ENCODE measurements around the gene TCP11.

TCP11 gene

GRCh38 chr6:35092362-35093117 is 48.6 kb downstream of the TCP11 start:
- DNase-seq (ENCODE audit: low spot score) = no peak

GRCh38 chr6:35091346-35092083 is 49.6 kb downstream of the TCP11 start:
- no peak for DNase-seq (ENCODE audit: low spot score)

DNA sequence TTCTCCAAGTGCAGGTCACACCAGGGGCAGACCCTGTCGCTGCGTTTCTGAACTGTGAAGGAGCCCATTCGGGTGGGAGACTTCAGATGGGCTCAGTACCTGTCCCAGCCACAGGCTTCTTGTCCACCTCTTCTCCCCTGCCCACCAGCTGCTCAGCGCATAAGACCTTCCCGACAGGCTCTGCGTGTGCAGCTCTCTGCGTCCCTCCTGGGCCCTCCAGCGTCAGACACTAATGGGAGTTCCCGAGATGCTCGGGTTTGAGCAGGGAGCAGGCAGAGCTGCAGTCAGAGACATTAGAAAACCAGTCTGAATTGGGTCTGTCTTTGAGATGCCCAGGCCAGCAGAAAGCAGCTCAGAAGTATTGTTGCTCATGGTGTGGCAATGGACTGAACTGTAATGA is 50.4 kb downstream of the TCP11 start:
- no peak for DNase-seq (ENCODE audit: low spot score)

- no peak for DNase-seq (ENCODE audit: low spot score)
Measured at GRCh38 chr6:35089935-35090505, 51.1 kb downstream of the TCP11 start.

DNA sequence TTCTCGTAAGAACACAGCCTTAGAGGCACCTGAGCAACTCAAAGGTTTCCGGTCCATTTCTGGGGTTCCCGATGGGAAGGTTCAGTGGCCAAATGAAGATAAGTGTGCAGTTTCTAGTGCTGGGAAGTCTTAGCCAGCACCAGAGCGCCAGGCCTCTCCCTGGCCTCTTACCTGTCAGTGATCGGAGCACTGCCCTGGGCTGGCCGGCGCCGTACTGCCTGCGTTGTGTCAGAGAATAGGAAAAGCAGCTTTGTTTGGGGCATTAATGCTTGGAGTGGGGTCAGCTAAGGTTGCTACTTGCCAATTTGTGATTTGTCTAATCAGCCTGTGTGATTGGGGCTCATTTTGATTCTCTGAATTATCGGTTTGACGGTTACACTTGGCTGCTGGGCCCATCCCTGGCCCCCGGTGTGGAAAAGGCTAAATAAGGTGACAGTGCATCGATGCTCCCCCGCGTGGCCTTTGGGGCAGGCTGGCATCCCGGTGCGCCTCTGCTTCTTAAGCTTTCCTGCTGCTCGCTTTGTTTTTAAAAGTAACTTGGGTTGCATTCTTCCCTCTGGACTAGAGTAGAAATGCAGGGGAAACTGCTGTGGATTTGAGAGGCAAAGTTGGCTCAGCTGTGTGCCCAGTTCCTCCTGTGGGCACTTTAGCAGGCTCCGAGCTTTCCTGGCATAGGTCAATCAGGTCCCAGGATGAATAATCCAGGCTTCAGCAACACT is 51.8 kb downstream of the TCP11 start:
- no peak for DNase-seq (ENCODE audit: low spot score)

DNA sequence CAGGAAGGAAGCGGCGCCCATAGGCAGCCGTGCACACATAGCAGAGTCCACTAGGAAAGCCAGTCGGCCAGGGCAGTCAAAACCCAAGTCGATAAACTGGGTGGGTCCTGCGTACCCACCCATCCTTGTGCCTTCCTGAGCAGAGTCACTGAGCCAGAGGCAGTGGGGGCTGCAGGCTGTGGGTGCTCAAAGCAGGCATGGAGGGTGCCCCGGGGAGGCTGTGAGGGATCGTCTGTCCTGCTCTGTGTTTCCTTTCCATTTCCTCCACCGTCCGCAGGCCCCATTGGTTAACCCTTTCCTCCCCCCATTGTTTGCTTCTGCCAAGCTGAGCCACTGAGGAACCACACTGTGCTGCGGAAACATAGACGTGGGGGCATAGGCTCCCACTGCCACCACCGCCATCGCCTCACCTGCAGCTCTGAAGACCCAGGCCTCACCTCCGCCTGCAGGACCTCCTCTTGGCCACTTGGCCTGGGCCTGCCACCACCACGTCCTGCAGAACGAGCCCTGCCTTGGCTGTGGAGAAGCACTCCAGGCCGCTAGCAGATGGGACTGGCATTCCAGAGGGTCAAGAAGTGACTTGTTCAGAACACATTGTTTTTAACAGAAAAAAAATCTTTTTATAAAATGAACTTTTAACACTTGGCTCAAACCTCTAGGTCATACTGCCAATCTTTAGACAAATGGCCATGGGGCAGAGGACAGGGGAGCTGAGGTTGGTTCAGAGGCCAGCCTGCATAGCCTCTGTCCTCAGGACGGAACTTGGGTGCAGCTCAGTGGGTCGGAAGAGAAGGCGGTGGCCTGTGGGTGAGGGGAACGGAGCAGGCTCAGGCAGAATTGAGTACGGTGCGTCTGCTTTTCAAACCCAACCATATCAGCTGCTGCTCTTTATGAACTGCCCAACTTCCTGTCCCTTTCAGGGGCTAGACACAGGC is 52.6 kb downstream of the TCP11 start:
- no peak for DNase-seq (ENCODE audit: low spot score)

- DNase-seq (ENCODE audit: low spot score) = no peak
Measured at GRCh38 chr6:35087361-35088280, 53.5 kb downstream of the TCP11 start.

- no peak for DNase-seq (ENCODE audit: low spot score)
Measured at GRCh38 chr6:35086636-35087360, 54.3 kb downstream of the TCP11 start.

DNA sequence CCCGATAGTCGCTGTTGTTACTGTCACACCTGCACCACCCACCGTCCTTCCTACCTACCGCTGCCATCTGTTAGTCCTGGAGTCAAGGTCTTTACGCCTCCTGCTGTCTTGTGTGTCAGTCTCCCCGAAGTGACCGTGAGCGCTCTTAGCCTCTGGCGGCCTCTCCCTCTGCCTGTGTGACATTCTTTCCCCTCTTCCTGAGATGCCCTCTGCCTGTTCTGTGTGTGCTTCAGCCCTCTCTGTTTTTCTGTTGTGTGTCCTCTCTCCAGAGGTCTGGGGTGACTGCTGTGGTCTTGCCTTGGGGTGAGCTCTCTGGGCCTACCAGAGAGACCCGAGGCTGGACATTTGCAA is 54.9 kb downstream of the TCP11 start:
- no peak for DNase-seq (ENCODE audit: low spot score)

DNA sequence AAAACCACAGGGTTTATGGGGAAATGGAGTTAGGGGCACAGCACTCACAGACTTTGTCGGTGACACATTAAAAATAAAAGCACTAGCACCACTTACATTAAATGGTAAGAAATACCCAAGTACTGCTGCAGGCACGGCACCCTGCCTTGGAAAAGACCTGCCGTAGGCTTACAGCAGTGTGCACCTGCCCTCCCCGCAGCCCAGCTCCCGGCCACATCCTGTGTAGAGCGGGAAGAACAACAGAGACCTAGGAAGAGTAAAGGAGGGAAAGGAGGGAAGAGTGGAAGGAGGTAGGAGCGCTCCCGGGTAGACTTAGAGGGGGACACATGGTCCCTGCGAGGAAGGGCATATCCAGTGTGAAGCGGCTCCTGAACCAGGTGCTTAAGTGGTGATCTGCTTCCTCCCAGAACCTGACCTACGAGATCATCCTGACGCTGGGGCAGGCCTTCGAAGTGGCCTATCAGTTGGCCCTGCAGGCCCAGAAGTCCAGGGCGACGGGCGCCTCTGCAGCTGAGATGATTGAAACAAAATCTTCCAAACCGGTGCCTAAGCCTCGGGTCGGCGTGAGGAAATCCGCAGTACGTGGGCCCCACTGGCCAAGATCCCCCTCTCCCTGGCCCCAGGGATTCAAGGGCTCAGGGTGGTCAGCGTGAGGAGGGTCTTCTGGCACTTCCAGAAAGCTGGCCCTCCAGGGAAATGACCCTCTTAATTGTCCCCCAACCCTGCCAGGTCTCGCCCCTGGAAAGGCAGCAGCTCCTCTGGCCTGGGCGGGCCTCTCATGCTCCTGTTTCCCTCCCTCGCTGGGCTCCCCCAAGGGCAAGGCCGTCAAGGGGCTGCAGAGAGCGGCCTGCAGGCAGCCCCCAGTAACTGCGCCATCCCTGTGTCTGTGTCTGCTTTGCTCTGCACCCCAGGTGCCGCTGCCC is 55.5 kb downstream of the TCP11 start:
- DNase-seq (ENCODE audit: low spot score) = no peak

- DNase-seq (ENCODE audit: low spot score) = no peak
Measured at GRCh38 chr6:35084511-35085203, 56.5 kb downstream of the TCP11 start.

DNA sequence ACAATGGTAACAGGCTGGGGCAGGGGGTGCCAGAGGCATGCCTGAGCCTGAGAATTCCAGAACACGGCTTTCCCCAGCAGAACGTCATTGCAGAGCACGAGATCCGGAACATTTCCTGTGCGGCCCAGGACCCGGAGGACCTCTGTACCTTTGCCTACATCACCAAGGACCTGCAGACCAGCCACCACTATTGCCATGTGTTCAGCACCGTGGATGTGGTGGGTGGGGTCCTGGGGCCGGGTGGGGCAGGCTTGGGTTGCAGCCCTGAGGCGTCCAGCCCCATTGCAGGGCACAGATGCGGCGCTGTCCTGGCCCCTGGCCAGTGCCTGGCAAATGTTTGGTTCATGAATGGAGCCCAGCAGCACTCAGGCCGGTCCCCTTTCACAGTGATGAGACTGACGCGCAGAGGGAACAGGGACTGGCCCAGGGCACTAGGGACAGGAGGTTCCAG is 57.1 kb downstream of the TCP11 start:
- no peak for DNase-seq (ENCODE audit: low spot score)

- DNase-seq (ENCODE audit: low spot score) = no peak
Measured at GRCh38 chr6:35083507-35083906, 57.6 kb downstream of the TCP11 start.

DNA sequence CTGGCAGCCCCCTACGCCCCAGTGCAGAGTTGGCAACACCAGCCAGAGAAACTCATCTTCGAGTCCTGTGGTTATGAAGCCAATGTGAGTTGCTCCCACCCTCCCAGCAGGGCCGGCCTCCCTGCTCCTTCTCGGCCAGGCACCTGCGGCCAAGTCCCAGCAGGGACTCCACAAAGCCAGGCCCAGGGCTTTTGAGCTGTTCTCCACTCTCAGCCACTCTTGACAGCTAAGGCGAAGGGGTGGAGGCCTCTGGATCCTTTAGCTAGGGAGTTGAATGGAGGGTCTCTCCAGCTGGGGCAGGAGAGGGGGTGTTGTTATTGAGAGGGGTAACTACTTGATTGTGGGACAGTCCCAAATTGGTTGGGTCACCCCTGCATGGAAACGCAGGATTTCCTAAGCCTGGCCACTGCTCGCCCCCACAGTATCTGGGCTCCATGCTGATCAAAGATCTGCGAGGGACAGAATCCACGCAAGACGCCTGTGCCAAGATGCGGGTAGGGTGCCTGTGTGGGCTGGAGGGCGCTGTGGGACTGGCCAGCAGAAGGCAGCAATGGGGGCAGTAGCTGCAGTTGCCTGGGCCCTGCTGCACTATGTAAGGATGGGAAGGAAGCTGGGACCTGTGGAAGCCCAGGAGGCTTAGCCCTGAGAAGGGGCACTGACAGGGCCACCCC is 58.3 kb downstream of the TCP11 start:
- DNase-seq (ENCODE audit: low spot score) = no peak

DNA sequence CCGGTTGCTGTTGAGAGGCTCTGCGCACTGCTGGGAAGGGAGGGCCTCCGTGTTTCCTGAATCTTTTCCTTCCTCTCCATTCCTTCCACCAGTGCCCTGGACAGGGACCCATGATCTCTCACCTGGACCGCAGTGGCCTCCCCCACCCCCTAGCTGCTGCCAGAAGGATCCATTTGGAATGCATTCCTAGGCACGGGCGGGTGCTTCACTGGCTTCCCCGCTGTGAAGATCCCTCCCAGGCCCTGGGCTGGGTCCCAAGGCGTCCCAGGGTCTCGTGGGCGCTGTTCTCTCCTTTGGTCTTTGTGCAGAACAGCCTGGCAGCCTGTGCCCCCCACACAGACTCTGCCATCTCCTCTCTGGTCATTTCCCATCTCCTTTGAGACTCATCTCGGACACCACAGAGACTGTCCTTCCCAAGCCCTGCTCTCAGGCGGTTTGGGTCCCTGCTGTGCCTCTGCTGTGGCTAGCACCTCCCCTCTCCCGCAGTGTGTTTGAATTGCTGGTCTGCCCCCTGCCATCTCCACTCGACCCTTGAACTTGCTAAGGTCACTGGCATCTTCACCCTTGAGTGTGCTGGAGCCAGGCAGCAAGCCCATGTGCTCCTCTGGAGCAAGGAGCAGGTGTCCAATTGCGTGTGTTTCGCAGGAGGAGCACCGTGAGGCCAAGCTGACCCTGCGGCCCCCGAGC is 59.0 kb downstream of the TCP11 start:
- DNase-seq (ENCODE audit: low spot score) = no peak

DNA sequence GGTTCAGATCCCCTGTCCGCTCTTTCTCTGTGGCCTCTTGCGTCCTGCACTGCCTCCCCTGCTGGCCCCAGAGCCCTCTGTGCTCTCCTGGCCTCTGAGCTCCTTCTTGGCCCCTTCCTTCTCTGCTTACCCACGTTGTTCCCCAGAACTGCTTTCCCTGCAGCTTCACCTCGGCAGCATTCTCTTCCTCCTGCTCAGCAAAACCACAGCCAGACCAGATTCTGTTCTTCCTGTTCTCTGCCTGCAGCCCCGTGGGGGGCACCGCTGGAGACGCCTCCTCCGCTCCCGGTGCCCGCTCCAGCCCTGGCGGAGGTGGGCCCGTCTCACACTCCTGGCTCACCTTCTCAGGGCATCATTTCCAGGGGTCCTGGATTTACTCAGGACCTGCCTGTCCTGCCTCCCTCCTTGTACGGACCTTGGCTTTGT is 59.7 kb downstream of the TCP11 start:
- no peak for DNase-seq (ENCODE audit: low spot score)

Data from activated CD4-positive, alpha-beta T cell treated with anti-CD3 and anti-CD28 coated beads, Interleukin-2, Interleukin-4, amounts not matched to agents 100 ng/mL and 50 ng/mL, durations not matched to agents 16 hours and 8 hours (primary cell).